ENCODE measurements around the gene KCTD15.

Gene KCTD15

DNA sequence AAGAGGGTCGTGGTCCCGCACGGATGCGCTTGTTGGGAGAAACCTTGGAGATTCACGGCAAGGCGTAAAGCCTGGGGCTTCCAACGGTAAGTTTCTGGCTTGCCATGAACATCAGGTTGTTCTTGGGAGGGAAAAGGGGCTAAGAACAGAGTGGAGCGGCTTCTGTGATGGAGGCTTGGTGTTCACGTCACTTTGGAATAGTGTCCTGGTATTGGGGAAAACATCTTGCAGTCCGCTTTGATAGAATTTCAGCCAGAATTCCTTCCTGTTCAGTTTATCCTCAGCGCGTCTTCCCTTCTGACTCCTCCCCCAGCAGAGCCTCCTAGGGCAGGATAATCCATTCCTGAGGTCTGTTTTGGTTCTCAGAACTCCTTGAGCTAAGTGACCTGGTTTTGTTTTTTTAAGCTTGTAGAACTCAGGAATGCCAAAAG lies 2.0 kb downstream of the KCTD15 start:
- DNase-seq = no peak

- no peak for DNase-seq
Measured at GRCh38 chr19:33799476-33799875, 2.8 kb downstream of the KCTD15 start.

- no peak for DNase-seq
Measured at GRCh38 chr19:33800012-33800680, 3.5 kb downstream of the KCTD15 start.

DNA sequence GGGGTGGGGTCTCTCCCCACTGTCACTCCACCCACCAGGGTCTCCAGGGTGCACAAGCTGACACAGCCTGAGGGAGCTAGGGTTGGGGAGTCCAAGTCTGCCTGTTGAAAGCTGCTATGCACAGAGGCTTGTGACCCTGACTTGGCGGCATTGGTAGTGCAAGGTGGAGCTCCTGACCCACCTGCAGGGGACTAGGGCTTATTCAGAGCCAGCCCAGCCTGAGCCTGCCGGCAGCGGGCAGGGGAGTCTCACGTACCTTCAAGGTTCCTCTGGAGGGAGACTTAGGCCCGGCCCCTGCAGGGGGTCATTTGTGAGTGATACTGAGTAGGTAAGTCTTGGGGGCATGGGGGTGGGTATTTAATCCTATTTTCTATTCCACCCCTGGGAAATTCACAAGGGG lies 4.7 kb downstream of the KCTD15 start:
- no peak for DNase-seq

DNA sequence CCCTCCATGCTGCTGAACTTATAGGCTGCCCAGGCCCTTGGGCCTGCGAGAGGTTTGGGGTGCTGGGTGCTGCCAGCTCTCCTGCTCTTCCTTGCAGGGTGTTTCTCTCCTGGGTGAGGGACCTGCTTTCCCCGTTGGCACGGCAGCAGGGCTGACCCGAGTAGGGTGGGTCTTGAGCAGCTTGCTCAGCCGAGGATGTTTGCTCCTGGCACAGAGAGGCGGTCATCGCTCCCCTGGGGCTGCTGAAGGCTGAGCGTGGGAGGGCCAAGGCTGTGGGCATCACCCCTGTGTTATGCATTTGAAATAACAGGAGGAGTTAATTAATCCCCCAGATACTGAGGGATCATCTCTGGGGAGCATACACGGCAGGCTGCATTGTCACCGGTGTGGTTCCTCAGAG lies 5.3 kb downstream of the KCTD15 start:
- no peak for DNase-seq

DNA sequence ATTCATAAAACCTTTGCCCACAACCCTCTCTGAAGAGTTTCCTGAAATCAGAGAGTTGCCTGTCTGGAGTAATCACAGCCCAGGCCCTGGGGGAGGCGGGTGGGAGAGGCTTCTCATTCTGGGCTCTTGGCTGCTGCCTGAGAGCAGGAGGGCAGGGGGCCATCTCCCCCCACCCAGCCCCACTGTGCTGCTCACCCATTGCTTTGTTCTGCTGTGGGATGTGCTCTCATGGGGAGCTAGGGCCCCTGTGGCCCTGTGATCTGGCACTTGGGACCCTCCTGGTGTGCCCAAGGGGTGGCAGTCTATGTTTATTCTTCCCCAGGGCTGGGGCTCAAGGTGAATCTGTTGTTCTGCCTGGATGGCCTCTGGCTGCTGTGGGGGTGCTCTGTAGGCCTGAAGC lies 6.1 kb downstream of the KCTD15 start:
- DNase-seq = no peak

DNA sequence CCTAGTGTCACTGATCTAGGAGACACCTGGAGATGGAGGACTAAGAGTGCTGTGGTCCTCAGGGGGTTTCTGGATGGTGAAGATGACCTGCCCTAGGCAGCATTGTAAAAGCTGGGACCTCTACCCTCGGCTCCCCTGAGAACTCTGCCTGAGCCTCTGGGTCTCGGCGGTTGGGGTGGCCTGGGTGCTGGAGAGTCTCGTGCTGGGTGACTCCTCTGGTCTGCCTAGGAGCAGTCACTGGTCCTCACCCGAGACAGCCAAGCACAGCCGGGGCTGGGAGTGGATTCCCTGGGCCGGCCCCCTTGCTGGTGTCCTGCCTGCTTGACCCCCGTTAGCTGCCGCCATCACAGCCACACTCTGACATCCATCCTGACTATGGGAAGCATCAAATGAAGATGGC lies 6.7 kb downstream of the KCTD15 start:
- DNase-seq = no peak

GRCh38 chr19:33804021-33804799 lies 7.5 kb downstream of the KCTD15 start:
- DNase-seq = no peak

- no peak for DNase-seq
Measured at GRCh38 chr19:33805313-33805712, 8.6 kb downstream of the KCTD15 start.

- no peak for DNase-seq
Measured at GRCh38 chr19:33805840-33806433, 9.3 kb downstream of the KCTD15 start.

DNA sequence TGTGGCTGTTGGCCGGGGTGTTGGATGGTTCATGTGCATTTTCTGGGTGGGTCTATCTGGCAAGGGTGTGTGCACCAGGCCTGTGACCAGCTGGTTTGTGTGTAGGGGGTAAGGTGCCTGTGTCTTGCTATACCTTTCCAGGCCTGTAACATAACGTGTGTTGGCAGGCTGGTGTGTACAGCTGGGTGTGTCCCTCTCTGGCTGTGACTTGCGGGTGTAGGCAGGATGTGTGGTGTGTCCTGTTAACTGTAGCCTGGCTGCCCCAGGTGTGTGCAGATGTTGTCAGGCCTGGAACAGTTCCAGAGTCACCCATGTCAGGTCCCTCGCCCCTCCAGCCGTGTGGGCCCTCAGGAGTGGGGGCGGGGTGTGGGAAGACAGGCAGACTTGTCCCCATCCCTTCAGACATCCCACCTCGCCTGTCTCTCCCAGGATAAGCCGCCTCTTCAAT lies 9.8 kb downstream of the KCTD15 start:
- DNase-seq = no peak

GRCh38 chr19:33808399-33808798 lies 11.7 kb downstream of the KCTD15 start:
- no peak for DNase-seq

DNA sequence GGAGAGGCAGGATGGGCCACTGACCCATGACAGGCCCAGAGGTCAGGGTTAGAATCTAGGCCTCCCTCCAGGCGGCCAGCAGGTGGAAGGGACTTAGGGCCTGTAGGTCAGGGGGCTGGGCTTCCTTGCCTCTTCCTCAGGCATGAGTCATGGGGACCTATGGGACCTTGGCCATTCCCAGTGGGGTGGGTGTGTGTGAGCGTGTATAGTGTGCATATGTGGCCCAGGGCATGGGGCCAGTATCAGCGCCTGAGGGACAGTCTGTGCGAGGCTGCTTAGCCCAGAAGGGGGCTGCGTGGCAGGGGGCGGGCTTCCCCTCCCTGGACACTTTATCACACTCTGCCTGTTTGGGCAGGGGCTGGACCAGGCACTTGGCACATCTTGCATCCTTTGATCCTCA lies 13.3 kb downstream of the KCTD15 start:
- no peak for DNase-seq

DNA sequence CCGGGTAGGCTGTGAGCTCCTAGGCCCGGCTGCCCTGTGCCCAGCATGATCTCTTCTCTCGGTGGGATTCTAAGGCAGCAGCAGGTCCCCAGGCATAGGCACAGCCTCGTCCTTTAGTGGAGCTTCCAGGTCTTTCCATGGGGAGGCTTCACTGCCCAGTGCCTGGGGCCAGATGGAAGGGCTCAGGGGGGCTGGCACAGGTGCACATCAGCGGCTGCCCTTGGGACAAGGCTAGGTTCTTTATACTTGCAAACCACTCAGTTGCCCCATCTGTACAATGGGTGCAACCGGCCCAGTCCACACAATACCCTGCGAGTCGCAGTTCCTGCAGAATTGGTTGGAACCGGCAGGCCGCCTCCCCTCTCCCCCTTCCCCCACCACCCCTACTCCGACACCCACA lies 14.2 kb downstream of the KCTD15 start:
- no peak for DNase-seq

DNA sequence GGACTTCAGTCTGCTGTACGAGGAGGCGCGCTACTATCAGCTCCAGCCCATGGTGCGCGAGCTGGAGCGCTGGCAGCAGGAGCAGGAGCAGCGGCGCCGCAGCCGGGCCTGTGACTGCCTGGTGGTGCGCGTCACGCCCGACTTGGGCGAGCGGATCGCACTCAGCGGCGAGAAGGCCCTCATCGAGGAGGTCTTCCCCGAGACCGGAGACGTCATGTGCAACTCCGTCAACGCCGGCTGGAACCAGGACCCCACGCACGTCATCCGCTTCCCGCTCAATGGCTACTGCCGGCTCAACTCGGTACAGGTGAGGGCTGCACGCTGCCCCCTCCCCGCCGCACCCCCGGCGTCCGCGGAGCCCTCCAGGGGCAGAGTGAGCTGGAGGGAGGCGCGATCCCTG lies 14.6 kb downstream of the KCTD15 start:
- DNase-seq = no peak

DNA sequence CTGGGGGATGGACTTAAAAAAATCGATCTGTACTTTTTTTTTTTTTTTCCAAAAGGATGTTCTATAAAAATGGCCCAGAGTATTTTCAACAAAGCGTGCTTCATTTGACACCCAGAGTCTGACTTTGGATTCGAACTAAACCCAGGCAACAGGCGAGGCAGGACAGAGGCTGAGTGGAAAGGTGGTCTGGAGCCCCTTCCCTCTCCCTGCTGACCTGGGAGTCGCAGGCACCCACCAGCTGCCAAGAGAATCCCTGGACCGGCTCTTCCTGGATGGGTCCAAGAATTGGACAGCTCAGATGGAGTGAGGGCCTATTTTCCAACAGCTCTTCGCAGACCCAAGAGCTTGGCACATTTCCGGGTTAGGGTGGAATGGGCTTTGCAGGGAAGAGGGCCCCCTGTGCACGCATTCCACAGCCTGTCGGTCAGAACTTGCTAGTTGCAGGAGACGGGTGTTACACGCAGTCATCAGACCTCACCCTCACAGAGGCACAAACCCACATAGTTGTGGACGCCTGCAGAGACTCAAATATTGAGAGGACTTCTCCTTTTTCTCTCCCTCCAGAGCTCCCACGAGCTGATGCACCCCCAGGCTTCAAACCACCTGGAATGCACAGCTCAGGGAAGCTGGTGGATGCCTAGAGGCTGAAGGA lies 15.2 kb downstream of the KCTD15 start:
- DNase-seq = no peak

DNA sequence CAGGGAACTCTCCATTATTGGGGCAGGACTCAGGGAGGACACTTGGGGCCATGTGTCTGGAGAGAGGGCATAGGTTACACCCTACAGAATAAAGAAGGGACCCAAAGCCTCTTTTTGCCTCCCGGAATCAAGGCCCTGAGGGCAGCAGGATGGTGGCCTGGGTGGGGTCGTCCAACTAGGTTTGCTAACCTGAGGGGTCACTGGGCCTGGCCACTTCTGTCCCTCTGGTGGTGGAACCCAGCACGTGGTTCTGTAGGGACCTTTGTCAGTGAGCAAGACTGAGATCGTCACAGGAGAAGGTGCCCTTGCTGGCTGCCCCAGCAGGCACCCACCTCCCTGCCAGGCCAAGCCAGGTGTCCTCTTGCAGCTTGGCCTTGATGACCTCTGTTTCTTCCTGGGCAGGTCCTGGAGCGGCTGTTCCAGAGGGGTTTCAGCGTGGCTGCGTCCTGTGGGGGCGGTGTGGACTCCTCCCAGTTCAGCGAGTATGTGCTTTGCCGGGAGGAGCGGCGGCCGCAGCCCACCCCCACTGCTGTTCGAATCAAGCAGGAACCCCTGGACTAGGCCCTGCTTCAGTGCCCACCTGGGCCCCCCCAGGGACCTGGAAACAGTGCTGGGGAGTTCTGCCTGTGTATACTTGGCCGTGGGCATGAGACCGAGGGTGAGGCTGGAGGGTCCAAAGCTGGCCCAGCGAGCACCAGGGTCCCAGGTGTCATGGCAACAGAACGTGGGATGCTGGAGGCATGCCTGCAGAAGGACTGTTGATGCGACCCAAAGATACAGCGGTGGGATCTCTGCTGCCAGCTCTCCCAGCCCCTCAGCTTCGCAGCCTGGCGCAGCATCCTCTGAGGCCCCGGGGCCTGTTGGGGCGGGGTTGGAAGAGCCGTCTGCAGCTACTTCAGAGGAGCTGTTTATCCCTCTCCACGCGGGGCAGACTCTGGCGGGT lies 16.0 kb downstream of the KCTD15 start:
- DNase-seq = no peak

DNA sequence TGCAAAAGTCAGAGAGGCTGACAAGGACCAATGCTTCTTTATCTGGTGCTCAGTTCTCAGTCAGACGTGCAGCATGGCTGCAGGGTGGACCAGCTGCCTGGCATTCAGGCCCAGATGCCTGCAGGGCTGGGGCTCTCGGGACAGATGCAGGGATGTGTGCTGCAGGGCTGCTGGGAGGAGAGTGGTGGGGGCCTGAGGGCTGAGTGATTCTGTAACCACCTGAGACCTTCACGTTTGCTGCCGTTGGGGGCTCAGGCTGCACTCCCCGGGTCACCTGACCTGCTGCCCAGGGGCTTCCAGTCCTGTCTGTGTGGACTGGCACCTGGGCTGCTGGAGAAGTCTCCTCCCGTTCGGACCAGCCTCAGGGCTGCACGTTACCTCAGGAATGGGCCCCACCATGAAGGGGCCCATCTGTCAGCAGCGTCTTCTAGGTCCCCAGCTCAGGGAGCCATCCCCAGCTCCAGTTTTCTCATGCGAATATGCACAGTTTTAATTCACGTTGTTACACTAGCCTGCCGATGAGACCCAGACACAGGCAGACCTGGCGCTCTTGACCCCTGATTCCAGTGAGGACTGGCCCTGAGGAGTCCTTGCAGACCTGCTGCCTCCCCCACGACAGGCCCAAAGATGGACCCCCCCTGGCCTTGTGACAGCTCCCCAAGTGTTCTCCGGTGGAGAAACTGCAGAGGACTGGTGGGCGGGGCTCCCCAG lies 16.9 kb downstream of the KCTD15 start:
- no peak for DNase-seq

GRCh38 chr19:33814181-33815165 lies 17.8 kb downstream of the KCTD15 start:
- no peak for DNase-seq
